Mesendoderm (in vitro differentiated cells): Measurements from ENCODE around the gene LRRC32.
A peak's percentile ranks its signal among the peaks of the same experiment; 100 is the strongest.

ENCODE experiments used
- DNase-seq: peaks from one replicate; pipeline ENCODE4 v3.0.0; 2013
- H2AK5ac ChIP-seq: 2 replicates; pipeline ENCODE4 v1.6.1; 2013; ENCODE audit warnings: low read length, inconsistent platforms
- H2BK120ac ChIP-seq: 2 replicates; pipeline ENCODE4 v1.6.1; 2013; ENCODE audit warnings: low read depth, mild to moderate bottlenecking, low read length, moderate library complexity, mixed read lengths
- H2BK15ac ChIP-seq: replicated peaks from 2 replicates; pipeline ENCODE4 v1.6.1; 2013; ENCODE audit warnings: low read depth, mild to moderate bottlenecking, moderate library complexity
- H2BK5ac ChIP-seq: 2 replicates; pipeline ENCODE4 v1.6.1; 2013; ENCODE audit warnings: low read length, inconsistent platforms
- H3K18ac ChIP-seq: 2 replicates; pipeline ENCODE4 v1.6.1; 2013; ENCODE audit warnings: mild to moderate bottlenecking, low read length, mixed read lengths
- H3K23ac ChIP-seq: one replicate; pipeline ENCODE4 v1.6.1; 2013; ENCODE audit warnings: low read length
- H3K27ac ChIP-seq: 2 replicates; pipeline ENCODE4 v1.5.1; 2013; ENCODE audit warnings: low read depth, mild to moderate bottlenecking, inconsistent platforms, low read length, moderate library complexity
- H3K27me3 ChIP-seq: 2 replicates; pipeline ENCODE4 v1.6.1; 2013; ENCODE audit warnings: low read length, control low read depth, mild to moderate bottlenecking, inconsistent platforms; ENCODE audit not compliant: insufficient read depth, poor library complexity
- H3K36me3 ChIP-seq: 2 replicates; pipeline ENCODE4 v1.6.1; 2013; ENCODE audit warnings: low read length, inconsistent platforms; ENCODE audit not compliant: control insufficient read depth, insufficient read depth
- H3K4ac ChIP-seq: one replicate; pipeline ENCODE4 v1.6.1; 2013; ENCODE audit warnings: low read depth, mild to moderate bottlenecking, low read length, moderate library complexity
- H3K4me1 ChIP-seq: 2 replicates; pipeline ENCODE4 v1.6.1; 2013; ENCODE audit warnings: low read depth, low read length, inconsistent platforms; ENCODE audit not compliant: control insufficient read depth
- H3K4me2 ChIP-seq: 2 replicates; pipeline ENCODE4 v1.6.1; 2013; ENCODE audit warnings: low read length
- H3K4me3 ChIP-seq: 2 replicates; pipeline ENCODE4 v1.5.1; 2013; ENCODE audit warnings: mild to moderate bottlenecking, low read length
- H3K56ac ChIP-seq: one replicate; pipeline ENCODE4 v1.6.1; 2013; ENCODE audit warnings: low read length
- H3K79me1 ChIP-seq: 2 replicates; pipeline ENCODE4 v1.6.1; 2013; ENCODE audit warnings: low read length, inconsistent platforms
- H3K79me2 ChIP-seq: 2 replicates; pipeline ENCODE4 v1.6.1; 2013; ENCODE audit warnings: mild to moderate bottlenecking, low read length; ENCODE audit not compliant: control insufficient read depth, insufficient read depth
- H3K9ac ChIP-seq: 2 replicates; pipeline ENCODE4 v1.6.1; 2013; ENCODE audit warnings: low read length, inconsistent platforms
- H4K5ac ChIP-seq: one replicate; pipeline ENCODE4 v1.6.1; 2013; ENCODE audit warnings: low read length
- H4K8ac ChIP-seq: one replicate; pipeline ENCODE4 v1.6.1; 2013; ENCODE audit warnings: low read depth, mild to moderate bottlenecking, control low read depth, low read length, moderate library complexity
- WGBS: extraction: QIAGEN DNeasy Blood & Tissue Kit; methylation state at CpG from one replicate; pipeline ENCODE4 v1.1.7; 2013; ENCODE audit warnings: low lambda C conversion rate, missing lambda C conversion rate; ENCODE audit not compliant: insufficient coverage; ENCODE audit errors: extremely low coverage; 5-methylcytosine and 5-hydroxymethylcytosine counted together

Gene LRRC32

DNA sequence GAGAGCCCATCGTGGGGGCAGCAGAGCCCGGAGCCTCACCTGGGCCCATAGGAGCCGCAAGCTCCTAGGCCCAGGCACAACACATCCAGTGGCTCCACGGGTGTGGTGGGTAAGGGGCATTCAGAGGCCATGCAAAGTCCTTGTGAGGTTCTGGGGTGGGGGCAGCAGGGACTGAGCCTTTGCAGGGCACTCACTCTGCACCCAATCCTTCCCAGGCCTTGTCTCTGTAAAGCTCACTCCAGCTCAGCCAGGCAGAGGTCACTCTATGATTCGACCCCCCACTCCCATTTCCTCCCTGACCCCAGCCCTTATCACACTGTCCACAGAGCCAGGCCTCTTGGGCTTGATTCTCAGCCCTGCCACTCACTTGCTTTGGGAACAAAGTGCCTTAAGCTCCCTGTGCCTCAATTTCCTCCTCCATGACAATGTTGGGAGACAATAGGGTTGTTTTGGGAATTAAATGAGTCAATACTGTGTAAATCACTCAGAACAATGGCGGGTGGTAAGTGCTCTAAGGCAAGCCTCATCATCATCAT lies 46.6 kb downstream of the LRRC32 start:
- H4K5ac ChIP-seq: no peak overlapping the region
- no peak for DNase-seq
- H3K9ac ChIP-seq: no peak overlapping the region
- H3K18ac ChIP-seq: no peak overlapping the region
- no peak overlapping the region for H3K4me2 ChIP-seq
- H3K27ac ChIP-seq: no peak overlapping the region
- H3K79me2 ChIP-seq: no peaks in the 10 kb centered on the region
- H3K4me3 ChIP-seq: no peak overlapping the region
- H3K23ac ChIP-seq: no peak overlapping the region
- no peak overlapping the region for H2BK15ac ChIP-seq
- no peak overlapping the region for H2BK120ac ChIP-seq
- no peaks in the 10 kb centered on the region for H3K79me1 ChIP-seq
- H3K27me3 ChIP-seq: no peaks in the 10 kb centered on the region
- no peaks in the 10 kb centered on the region for H3K36me3 ChIP-seq
- no peak overlapping the region for H3K56ac ChIP-seq
- no CpG with 5 or more reads among the region's 6 CpGs for WGBS
- no peak overlapping the region for H2BK5ac ChIP-seq
- no peak overlapping the region for H2AK5ac ChIP-seq
- peaks cover 2% of the 10 kb centered on the region for H3K4me1 ChIP-seq
- no peak overlapping the region for H4K8ac ChIP-seq
- no peak overlapping the region for H3K4ac ChIP-seq

DNA sequence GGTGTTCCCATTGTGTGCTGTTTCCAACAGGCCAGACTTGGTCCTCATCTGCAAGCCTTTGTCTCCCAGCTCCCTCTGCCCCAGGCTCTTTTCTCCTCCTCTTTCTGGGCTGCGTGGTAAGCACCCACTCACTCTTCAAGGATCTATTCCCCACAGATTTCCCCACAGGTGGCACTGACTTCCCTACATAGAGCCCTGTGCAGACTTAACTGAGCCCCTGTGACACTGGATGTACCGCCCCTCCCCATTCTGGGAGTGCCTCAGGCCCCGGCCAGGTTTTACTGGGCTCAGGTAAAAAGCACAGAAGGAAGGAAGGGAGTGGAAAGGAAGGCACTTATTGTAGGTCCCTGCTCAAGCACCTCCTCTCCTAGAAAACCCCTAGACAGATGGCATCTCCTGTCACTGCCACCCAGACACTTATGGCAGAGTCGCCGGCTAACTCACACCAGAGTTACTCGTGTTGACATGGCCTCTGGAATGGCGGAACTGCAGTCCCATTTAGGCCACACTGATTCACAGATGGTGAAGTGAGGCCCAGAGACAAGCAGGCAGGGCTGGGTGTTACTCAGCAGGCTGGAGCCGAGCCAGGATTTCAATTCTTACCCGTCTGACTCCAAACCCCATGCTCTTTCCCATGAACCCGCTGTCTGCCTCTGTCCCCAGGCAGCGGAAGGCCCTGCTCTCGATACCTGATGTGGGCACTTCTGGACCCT lies 47.2 kb downstream of the LRRC32 start:
- Histone ChIP-seq H3K79me2 (no peaks in the 10 kb centered on the region), H2BK5ac (no peak overlapping the region), H3K4me2 (no peak overlapping the region), H3K36me3 (no peaks in the 10 kb centered on the region), H3K4me1 (peaks cover 2% of the 10 kb centered on the region), H2AK5ac (no peak overlapping the region), H3K27ac (no peak overlapping the region), H3K9ac (no peak overlapping the region), H3K4ac (no peak overlapping the region), H2BK120ac (no peak overlapping the region), H3K4me3 (no peak overlapping the region), H3K79me1 (no peaks in the 10 kb centered on the region), H3K56ac (peak overlapping the region; percentile 37), H3K18ac (no peak overlapping the region), H3K27me3 (no peaks in the 10 kb centered on the region), H4K8ac (no peak overlapping the region), H2BK15ac (no peak overlapping the region), H4K5ac (no peak overlapping the region), H3K23ac (no peak overlapping the region)
- DNase-seq: no peak
- WGBS: no CpG with 5 or more reads among the region's 12 CpGs

GRCh38 chr11:76622493-76623094 lies 48.0 kb downstream of the LRRC32 start:
- no peak overlapping the region for H3K23ac ChIP-seq
- no CpG with 5 or more reads among the region's 5 CpGs for WGBS
- no peak overlapping the region for H3K27ac ChIP-seq

DNA sequence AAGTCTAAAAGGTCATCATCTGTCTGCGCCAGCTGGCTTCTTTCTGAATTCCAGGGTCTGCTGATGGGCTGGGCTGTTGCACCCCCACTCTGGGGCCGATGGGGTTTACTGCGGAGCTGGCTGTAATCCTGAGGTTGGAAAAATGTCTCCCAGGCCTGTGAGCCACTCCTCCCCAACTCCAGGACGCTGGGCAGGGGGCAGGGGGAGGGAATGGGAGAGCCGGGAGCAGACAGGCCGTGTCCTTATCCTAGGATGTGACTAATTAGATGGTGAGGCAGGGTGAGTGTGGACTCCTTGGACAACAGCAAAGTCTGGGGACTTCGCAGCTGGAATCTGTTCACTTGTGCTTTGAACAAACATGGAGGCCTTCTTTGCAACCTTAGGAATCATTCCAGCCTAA lies 48.7 kb downstream of the LRRC32 start:
- no peaks in the 10 kb centered on the region for H3K79me2 ChIP-seq
- WGBS: no CpG with 5 or more reads among the region's 7 CpGs
- no peak for DNase-seq

More at GRCh38 chr11:76622493-76623094, 48.0 kb downstream of the LRRC32 start:
- Histone ChIP-seq H2AK5ac (no peak overlapping the region), H3K27me3 (no peaks in the 10 kb centered on the region), H3K4me3 (no peak overlapping the region), H3K36me3 (no peaks in the 10 kb centered on the region), H2BK15ac (no peak overlapping the region), H3K4me1 (peaks cover 2% of the 10 kb centered on the region), H3K18ac (no peak overlapping the region), H3K9ac (no peak overlapping the region), H4K5ac (no peak overlapping the region), H3K56ac (peak overlapping the region; percentile 26), H3K4me2 (no peak overlapping the region), H3K79me2 (no peaks in the 10 kb centered on the region), H2BK5ac (no peak overlapping the region), H3K79me1 (no peaks in the 10 kb centered on the region), H4K8ac (no peak overlapping the region), H3K4ac (no peak overlapping the region), H2BK120ac (no peak overlapping the region)
- no peak for DNase-seq

GRCh38 chr11:76621466-76621865 lies 49.1 kb downstream of the LRRC32 start:
- no peak overlapping the region for H2AK5ac ChIP-seq
- no peak overlapping the region for H2BK5ac ChIP-seq
- no peak overlapping the region for H4K5ac ChIP-seq
- H3K4me2 ChIP-seq: no peak overlapping the region
- H3K36me3 ChIP-seq: no peaks in the 10 kb centered on the region
- no peak overlapping the region for H2BK15ac ChIP-seq
- DNase-seq: no peak
- H3K27ac ChIP-seq: no peak overlapping the region
- no peaks in the 10 kb centered on the region for H3K79me1 ChIP-seq
- no peak overlapping the region for H3K4me3 ChIP-seq
- H3K18ac ChIP-seq: no peak overlapping the region
- H2BK120ac ChIP-seq: no peak overlapping the region
- no peak overlapping the region for H3K56ac ChIP-seq
- no peaks in the 10 kb centered on the region for H3K27me3 ChIP-seq
- no peak overlapping the region for H3K9ac ChIP-seq
- peaks cover 2% of the 10 kb centered on the region for H3K4me1 ChIP-seq
- H3K79me2 ChIP-seq: no peaks in the 10 kb centered on the region
- H3K23ac ChIP-seq: no peak overlapping the region
- WGBS: no CpG with 5 or more reads among the region's 8 CpGs
- H3K4ac ChIP-seq: no peak overlapping the region
- no peak overlapping the region for H4K8ac ChIP-seq

More for the DNA sequence above, 48.7 kb downstream of the LRRC32 start:
- H3K4me3 ChIP-seq: no peak overlapping the region
- no peak overlapping the region for H2AK5ac ChIP-seq
- no peak overlapping the region for H4K8ac ChIP-seq
- H3K79me1 ChIP-seq: no peaks in the 10 kb centered on the region
- no peak overlapping the region for H3K4me2 ChIP-seq
- H2BK15ac ChIP-seq: no peak overlapping the region
- H3K27me3 ChIP-seq: no peaks in the 10 kb centered on the region
- no peak overlapping the region for H2BK5ac ChIP-seq
- no peak overlapping the region for H3K56ac ChIP-seq
- no peak overlapping the region for H2BK120ac ChIP-seq
- no peak overlapping the region for H3K23ac ChIP-seq
- H4K5ac ChIP-seq: no peak overlapping the region
- no peak overlapping the region for H3K9ac ChIP-seq
- no peaks in the 10 kb centered on the region for H3K36me3 ChIP-seq
- H3K4ac ChIP-seq: no peak overlapping the region
- peaks cover 2% of the 10 kb centered on the region for H3K4me1 ChIP-seq
- H3K27ac ChIP-seq: no peak overlapping the region
- no peak overlapping the region for H3K18ac ChIP-seq
